AG04449 (cell line): ENCODE measurements around the gene AHRR.

ENCODE experiments used
- CTCF ChIA-PET: fragments of 350-600 bp; formaldehyde crosslinking; extraction: SDS; loops from one replicate; lab custom pipeline; 2021; ENCODE audit warnings: antibody characterized with exemption; lab: Yijun Ruan, JAX
- POLR2A ChIA-PET: fragments of 400-600, 350-600 bp; formaldehyde crosslinking; extraction: SDS; loops from one replicate; lab custom pipeline; 2020; ENCODE audit warnings: antibody characterized with exemption, inconsistent platforms; lab: Yijun Ruan, JAX
- DNase-seq: peaks from one replicate; pipeline ENCODE4 v3.0.0-alpha.2; 2010; ENCODE audit warnings: low read depth, low spot score
- H3K4me3 ChIP-seq: 2 replicates; pipeline ENCODE4 v1.5.1; 2011; ENCODE audit warnings: low read depth, mild to moderate bottlenecking, control low read depth, low read length
- CTCF ChIP-seq: IDR thresholded peaks from one replicate; pipeline ENCODE4 v1.5.1; 2011; ENCODE audit warnings: mild to moderate bottlenecking, moderate library complexity, low read length, control low read depth, inconsistent platforms; ENCODE audit not compliant: insufficient read depth; ENCODE audit errors: missing control alignments

The AHRR gene

GRCh38 chr5:310516-310915, 11.0 kb upstream of the AHRR start:
- DNase-seq, result no peak
- no peak for TF ChIP-seq CTCF
- no peak overlapping the region for H3K4me3 ChIP-seq
- POLR2A ChIA-PET, result no interaction called here
- CTCF ChIA-PET, result interaction anchor here (2.1 kb wide), 1 partner anchor 136 kb away, joined by 5 read pairs; no protein-coding TSS in a partner anchor

- H3K4me3 ChIP-seq, result no peak overlapping the region
- no peak for TF ChIP-seq CTCF
- ChIA-PET CTCF (interaction anchor here (2.1 kb wide), 1 partner anchor 136 kb away, joined by 5 read pairs; no protein-coding TSS in a partner anchor), POLR2A (no interaction called here)
- no peak for DNase-seq
Observed at GRCh38 chr5:310941-311434, 10.5 kb upstream of the AHRR start.

- CTCF ChIA-PET, result interaction anchor here (0.9 to 2.1 kb wide), 3 partner anchors 9 to 135 kb away, joined by 3 to 6 read pairs (median 5); partner anchors contain the start of gene AHRR
- DNase-seq, result no peak
- no peak for TF ChIP-seq CTCF
- H3K4me3 ChIP-seq, result no peak overlapping the region
- POLR2A ChIA-PET, result no interaction called here
Observed at GRCh38 chr5:311963-312362, 9.6 kb upstream of the AHRR start.

GRCh38 chr5:312845-313244, 8.7 kb upstream of the AHRR start:
- TF ChIP-seq CTCF, result no peak
- ChIA-PET CTCF (interaction anchor here (1.9 kb wide), 1 partner anchor 8 kb away, joined by 6 read pairs; the partner anchor contains the start of gene AHRR), POLR2A (no interaction called here)
- no peak for DNase-seq
- H3K4me3 ChIP-seq, result no peak overlapping the region

GRCh38 chr5:313265-313664, 8.2 kb upstream of the AHRR start:
- ChIA-PET CTCF (interaction anchor here (1.9 kb wide), 1 partner anchor 8 kb away, joined by 6 read pairs; the partner anchor contains the start of gene AHRR), POLR2A (no interaction called here)
- no peak for TF ChIP-seq CTCF
- no peak for DNase-seq
- no peak overlapping the region for H3K4me3 ChIP-seq

- ChIA-PET POLR2A (no interaction called here), CTCF (interaction anchor here (0.9 to 1.2 kb wide), 2 partner anchors 117 to 359 kb away, joined by 3 to 4 read pairs; no protein-coding TSS in a partner anchor)
- H3K4me3 ChIP-seq, result no peak overlapping the region
- DNase-seq, result no peak
- no peak for TF ChIP-seq CTCF
Observed at GRCh38 chr5:313806-314376, 7.6 kb upstream of the AHRR start.
